GM21390 (cell line): ENCODE results near the gene NPPB.

ENCODE experiments used
- ATAC-seq: cut with Tn5 transposase; IDR thresholded peaks from one replicate; pipeline ENCODE4 v1.9.1; 2021; ENCODE audit not compliant: unreplicated experiment

The NPPB gene

DNA sequence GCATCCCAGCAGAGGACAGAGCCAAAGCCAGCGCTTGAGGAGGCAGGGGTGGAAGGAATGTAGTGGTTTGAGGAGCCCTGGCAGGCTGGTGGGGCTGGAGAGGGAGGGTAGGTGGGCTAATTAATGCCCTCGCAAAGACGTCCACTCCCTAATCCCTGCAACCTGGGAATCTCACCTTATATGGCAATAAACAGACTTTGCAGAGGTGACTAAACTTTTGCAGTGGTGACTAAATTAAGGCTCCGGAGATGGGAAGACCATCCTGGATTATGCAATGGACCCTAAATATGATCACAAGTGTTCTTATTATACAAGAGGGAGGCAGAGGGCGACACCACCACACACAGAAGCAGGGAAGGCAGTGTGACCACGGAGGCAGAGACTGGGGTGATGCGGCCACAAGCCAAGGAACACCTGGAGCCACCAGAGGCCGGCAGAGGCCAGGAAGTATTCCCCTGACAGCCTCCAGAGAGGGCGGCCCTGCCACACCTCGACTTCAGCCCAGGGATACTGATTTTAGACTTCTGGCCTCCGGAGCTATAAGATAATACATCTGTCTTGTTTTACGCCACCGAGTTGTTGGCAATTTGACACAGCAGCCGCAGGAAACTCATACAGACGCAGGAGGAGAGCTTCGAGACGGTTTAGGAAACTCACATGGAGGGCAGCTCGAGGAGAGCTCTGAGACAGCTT is 23.1 kb upstream of the NPPB start:
- ATAC-seq = no peak

DNA sequence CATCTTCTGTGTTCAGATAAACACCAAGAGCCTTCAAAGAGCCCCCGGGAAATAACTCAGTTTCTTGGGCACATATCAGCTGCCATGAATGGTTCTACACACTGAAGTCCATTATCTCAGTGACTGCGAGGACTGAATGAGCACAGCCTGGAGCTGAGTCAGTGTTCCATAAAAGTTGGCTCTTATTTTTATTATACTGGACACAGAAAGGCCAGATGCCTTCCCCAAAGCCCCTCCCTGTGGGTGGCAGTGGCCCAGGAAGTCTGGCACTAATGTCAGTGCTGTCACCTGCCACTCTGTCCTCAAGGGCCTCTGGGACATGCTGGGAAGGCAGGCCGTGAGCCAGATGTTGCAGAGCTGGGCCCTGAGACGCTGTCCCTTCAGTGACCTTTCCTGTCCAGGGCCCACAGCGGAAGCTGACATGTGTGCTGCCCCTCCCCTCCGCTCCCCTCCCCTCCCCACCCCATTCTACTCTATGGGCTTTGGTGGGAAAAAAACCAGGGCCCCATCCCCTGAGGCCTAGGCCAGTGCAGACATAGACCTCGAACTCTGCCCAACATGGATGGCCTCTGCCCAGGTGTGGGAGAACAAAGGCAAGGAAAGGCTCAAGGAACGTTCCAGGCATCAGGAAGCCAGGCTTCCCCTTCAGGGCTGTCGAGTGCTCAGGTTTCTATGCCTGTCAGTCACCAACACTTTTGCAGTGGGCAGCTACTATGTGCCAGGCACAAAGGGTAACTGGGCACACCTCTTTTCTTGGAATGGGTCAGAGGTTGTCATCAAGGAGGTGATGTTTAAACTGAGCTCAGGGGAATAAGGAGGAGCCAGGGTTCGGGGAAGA is 22.4 kb upstream of the NPPB start:
- ATAC-seq = no peak

DNA sequence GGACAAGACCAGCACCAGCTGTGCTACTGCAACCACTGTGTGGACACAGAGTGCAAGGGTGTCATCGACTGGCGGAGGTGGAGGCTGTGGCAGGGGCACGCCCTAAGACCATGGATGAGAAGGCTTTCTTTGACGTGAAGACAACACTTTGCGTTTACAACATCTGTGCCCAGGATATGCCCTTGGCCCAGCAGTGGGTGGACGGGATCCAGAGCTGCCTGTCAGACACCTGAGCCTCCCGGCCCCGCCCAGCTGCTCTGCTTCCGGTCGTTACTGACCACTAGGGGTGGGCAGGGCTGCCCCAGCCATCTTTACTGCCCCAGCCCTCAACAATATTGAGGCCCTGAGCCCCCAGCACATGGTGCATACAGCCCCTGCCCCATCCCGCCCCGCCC is 21.4 kb upstream of the NPPB start:
- no peak for ATAC-seq

DNA sequence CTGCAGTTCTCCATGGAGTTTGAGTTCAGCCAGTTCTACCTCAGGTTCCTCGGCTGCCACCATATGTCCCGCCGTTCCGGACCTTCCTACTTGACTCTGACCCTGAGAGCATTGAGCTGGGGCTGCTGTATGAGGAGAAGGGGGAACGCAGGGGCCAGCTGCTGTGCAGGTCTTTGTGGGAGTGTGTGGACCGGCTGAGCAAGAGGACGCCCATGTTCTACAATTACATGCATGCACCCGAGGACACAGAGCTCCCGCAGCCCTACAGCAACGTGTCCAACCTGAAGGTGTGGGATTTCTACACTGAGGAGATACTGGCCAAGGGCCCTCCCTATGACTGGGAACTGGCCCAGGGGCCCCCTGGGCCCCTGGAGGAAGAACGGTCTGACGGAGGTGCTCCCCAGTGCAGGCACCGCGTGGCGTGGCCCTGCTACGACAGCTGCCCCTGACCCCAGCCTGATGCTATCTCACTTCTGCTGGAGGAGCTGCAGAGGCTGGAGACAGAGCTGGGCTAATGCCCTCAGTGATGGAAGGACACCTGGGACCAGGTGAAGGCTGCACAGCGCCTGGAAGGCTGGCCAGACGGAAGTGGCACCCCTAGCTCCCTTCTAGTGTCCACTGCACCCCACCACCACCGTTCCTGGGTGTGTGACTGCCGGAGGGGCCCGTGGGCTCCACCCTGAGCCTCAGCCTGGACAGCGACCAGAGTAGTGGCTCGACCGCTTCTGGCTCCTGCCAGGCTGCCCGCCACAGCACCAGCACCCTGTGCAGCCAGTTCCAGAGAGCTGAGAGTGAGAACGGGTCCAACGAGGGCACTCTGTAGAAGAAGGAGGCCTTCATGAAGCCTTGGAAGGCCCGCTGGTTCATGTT is 20.8 kb upstream of the NPPB start:
- no peak for ATAC-seq

DNA sequence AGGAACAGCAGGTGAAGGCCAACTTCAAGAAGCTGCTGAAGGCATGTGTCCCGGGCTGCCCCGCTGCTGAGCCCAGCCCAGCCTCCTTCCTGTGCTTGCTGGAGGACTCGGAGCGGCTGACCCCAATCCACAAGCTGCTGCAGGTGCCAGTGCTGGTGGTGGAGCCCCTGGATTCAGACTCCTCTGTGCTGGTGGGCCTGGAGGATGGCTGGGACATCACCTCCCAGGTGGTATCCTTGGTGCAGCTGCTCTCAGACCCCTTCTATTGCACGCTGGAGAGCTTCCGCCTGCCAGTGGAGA is 20.1 kb upstream of the NPPB start:
- no peak for ATAC-seq

DNA sequence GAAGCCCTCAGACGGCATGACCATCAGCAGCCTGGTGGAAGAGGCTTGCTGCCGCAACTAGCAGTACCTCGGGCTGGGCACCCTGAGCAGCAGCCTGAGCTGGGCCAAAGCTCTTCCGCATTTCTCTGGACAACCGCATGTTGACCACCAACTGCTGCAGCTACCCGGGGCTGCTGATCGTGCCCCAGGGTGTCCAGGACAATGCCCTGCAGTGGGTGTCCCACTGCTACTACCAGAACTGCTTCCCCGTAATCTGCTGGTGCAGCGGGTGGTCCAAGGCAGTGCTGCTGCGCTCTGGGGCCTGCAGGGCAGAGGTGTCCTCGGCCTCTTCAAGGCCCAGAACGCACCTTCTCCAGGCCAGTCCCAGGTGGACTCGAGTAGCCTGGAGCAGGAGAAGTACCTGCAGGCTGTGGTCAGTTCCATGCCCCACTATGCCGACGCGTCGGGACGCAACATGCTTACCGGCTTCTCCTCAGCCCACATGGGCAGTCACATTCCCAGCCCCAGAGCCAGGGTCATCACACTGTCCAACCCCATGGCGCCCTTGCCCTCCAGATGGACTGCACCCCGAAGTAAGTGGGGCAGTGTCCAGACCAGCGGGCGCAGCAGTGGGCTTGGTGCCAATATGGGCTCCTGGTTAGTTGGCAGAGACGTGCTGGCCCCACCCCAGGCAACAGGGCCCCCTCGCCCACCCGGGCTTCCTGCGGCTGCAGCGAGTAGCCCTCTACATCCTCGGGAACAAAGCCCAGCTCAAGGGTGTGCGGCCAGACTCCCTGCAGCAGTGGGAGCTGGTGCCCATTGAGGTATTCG is 19.5 kb upstream of the NPPB start:
- no peak for ATAC-seq

DNA sequence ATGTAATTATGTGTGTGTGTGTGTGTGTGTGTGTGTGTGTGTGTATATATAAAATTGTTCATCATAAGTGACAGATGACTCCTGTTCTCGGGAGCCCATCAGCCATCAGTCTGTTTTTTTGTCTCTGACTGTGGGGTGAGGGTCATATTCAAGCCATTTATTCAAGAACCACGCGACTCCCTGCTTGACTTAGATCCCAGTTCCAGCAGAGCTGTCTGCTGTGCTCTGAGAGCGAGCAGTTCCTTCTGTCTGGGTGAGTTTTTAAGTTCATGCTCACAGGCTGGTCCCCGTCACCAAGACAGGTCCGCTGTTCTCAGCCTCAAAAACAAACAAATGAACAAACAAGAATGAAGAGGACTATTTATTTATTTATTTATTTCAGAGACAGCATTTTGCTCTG is 18.3 kb upstream of the NPPB start:
- no peak for ATAC-seq

DNA sequence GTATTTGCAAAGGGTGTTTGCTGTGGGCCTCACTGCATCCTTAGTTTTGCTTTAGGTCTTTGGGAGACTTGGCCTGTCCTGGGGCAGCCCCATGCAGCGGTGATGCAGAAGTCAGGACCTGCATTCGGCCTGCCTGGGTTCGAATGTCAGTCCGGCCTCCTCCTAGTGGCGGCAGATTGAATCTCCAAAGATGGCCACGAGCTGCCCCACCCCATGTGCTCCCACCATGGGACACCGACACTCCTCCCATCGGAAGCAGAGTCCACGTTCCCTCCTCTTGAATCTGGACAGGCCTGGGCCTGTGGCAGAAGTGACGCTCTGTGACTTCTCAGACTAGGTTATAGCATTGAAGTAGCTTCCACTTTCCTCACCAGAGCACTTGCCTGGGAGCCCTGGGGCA is 16.3 kb upstream of the NPPB start:
- no peak for ATAC-seq

DNA sequence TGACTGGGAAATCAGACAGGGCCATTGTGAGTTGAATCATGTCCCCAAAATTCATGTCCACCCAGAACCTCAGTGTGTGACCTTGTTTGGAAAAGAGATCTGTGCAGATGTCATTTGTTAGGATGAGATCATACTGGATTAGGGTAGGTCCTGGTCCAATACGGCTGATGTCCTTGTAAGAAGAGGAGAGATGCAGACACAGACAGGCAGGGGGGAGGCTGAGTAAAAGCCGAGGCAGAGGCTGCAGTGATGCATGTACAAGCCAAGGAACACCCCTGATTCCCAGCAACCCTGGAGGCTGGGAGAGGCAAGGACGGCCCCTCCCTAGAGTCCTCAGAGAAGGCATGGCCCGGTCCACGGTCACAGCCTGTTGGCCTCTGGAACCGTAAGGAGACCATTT is 15.9 kb upstream of the NPPB start:
- ATAC-seq = no peak

DNA sequence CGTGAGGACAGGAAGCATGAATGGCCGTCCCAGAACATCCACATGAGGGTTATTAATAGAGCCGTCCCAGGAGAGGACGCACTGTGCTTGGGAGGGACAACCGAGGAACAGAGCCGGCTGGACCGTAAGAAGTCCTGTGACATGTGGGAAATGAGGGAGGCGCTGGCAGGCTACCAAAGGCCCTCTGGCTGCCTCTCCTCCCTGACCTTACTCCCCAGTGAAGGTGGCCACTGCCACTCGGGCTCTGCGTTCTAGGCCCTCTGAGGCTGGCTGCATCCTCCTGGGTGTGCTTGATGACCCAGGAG is 15.5 kb upstream of the NPPB start:
- no peak for ATAC-seq

DNA sequence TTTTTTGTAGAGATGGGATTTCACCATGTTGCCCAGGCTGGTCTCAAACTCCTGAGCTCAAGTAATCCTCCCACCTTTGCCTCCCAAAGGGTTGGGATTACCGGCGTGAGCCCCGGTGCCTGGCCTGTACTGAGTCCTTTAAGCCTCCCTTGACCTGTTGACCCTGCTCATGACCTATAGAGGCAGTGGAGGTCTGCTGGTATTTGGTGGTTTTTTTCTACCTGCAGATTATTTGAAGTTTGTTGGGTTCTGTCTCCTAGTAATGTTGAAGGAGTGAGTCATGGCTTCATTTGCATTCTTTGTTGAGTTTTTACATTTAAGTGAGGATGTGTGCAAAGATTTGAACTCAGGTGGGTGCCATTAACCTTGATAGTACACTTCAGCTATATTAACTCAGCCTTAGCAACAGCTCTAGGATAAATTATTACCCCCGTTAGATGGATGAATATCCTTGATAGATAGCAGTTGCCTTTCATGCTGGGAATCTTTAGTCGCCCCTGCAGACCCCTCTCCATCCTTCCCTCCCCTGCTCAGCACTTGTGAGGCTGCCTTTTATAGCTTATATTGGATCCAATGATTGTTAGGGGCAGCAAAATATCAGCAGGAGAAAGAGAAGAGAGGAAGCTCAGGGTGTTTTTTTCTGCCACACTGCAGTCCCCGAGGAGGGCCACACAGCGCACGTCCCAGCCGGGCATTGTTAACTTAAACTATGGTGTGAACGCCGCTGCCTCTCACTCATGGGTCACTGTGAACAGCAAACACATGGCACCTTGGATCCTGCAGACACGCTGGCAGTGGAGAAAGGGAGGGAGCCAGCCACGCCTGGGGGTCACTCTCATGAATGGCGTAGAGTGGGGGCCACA is 14.9 kb upstream of the NPPB start:
- ATAC-seq = no peak

DNA sequence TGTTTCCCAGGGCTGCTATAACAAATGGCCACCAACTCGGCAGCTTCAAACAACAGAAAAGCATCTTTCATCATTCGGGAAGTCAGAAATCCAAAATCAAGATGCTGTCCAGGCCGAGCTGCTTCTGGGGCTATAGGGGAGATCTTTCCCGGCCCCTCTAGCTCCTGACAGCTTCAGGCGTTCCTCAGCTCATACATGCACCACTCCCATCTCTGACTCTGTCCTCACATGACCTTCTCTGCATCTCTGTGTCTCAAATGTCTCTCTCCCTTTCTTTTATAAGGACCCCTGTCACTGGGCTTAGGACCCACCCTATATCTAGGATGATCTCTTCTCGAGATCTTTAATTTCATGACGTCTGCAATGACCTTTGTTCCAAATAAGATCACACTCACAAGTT is 13.8 kb upstream of the NPPB start:
- no peak for ATAC-seq

DNA sequence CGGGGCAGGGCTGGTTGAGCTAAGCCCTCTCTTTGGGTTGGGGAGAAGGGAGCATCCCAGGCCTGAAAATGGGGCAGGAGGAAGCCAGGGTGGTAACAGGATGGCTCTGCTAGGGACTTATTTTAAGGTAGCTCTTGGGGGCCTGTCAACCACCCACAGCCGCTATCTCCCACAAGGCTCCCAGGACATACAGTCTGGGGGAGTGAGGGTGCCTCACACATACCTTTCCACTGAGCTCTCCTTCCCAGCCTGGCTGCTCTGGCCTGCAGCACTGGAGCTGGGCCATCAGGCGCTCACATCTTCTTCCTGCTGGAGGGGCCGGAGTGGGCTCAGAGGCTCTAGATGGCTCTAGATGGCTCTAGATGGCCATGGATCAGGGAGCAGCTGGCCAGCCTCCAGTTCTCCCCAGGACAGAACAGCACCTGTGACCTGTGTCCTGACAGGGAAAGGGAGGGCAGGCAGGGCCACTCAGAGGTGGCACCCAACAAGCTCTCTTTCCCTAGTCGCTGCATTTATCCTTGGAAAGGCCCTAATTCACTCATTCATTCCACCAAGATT is 11.0 kb upstream of the NPPB start:
- ATAC-seq = no peak

DNA sequence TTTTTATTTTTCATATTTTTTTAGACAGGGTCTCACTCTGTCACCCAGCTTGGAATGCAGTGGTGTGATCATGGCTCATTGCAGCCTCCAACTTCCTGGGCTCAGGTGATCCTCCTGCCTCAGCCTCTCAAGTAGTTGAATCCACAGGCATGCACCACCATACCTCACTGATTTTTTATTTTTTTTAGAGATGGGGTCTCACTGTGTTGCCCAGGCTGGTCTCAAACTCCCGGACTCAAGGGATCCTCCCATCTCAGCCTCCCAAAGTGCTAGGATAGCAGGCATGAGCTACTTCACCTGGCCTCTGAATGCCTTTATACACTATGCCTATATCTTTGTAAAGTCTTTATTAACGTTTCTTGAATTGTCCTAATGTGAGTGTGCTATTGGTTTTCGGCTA is 10.4 kb upstream of the NPPB start:
- ATAC-seq = no peak

DNA sequence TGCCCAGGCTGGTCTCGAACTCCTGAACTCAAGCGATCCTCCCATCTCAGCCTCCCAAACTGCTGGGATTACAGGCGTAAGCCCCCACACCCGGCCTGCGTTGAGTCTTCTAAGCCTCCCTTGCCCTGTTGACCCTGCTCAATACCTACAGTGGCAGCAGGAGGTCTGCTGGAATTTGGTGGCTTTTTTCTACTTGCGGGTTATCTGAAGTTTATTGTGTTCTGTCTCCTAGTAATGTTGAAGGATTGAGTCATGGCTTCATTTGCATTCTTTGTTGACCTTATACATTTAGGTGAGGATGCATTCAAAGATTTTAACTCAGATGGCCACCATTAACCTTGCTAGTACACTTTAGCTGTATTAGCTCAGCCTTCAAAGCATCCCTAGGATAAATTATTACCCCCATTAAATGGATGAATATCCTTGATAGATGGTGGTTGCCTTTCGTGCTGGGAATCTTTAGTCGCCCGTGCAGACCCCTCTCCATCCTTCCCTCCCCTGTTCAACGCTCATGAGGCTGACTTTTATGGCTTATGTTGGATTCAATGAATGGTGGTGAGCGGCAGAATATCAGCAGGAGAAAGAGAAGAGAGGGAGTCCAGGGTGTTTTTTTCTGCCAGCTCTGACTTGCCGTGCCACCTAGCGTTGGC is 9.7 kb upstream of the NPPB start:
- ATAC-seq = no peak

DNA sequence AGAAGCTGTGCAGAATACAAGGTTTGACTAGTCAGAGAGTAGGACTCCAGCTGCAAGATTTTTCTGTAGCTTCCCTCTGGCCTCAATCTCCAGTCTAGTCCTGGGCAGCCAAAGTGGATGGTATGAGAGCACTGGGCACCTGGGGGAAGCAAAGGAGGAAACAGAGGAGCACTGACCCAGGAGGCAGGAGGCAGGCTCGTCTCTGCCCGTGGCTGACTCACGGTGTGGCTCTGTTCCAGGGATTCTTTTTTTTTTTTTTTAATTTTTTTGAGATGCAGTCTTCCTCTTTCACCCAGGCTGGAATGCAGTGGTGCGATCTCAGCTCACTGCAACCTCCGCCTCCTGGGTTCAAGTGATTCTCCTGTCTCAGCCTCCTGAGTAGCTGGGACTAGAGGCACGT is 4.1 kb upstream of the NPPB start:
- ATAC-seq = no peak

DNA sequence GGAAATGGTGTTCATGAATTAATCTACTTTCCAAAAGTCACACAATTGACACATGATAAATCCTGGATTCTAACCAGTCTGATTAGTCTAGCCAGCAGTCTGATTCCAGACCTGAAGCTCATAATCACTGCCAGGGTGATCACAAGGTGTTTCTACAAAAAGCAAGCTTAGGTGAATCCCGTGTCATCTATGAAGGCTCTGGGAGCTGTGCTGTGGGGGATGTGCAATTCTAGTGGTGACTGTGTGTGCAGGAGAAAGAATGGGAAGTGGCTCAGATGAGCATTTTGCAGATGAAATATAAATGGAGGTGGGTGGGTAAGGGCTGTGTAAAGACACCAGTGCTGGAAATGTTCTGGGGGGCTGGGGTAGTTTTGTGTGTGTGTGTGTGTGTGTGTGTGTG is 1.8 kb upstream of the NPPB start:
- no peak for ATAC-seq

DNA sequence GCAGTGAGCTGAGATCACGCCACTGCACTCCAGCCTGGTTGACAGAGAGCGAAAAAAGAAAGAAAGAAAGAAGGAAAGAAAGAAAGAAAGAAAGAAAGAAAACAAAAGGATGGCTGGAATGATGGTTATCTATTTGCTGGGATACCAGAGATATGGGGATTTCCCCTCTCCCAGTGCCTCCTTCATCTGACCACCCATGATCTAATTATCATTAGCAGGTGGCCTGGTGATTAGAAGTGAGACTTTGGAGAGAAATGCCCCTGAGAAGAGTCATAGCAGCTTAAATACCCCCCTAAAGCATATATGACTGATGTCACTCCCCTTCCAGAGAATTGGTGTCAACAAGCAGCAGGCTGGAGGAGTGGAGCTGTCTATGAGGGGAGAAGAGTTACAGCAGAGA is 1.3 kb upstream of the NPPB start:
- no peak for ATAC-seq

DNA sequence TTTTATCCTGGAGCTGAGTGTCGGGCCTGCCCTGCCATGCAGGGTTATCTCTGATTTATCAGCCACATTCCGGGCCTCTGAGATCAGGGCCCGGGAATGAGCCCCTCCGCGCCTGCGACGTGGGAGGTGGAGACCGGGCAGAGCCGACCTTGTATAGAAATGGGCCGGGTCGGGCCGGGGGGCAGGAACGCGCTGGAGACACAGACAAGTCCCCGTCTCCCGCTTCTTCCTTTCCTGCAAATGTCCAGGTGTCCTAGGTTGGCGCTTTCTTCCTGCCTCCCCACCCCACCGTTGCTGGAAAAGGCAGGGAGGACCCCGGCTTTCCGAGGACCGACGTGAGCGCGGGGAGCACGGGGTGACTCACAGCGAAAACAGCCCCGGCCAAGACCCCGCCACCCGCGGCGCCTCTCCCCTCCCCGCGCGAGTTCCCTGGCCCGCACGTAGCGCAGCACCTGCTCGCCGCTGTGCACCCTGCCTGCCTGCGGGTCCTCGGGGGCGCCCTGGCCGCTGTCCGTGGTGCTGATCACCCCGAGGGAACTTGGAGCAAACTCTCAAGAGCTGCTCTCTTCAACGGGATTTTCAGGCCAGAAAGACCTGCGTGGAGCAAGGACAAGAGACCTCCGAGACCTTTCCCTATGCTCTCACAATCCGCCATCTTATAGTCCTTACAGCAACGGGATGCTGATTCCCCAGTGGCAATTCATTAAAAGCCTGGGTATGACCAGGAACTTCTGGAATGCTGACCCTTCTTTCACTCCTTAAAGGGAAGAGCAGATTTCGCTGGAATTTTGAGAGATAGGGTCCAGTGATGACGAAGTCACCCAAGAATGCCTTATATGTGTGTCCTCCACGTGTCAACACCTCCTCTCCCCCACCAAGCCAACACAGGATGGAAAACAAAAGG is 475 bp upstream of the NPPB start:
- no peak for ATAC-seq
